Urinary bladder (tissue), 4 donors: ENCODE data around the gene CNTLN. TPM values are rescaled to one million over a fixed set of nuclear protein-coding genes. Genes with fewer than 3 reads are reported as not detected.
"Not testable (repeated sequence)": the region's sequence is repeated elsewhere in the genome, so short reads cannot be mapped to it uniquely, and the experiment has no call there.

Experiments
- DNase-seq: peaks from one replicate; pipeline ENCODE4 v3.0.0-alpha.2; 2015; ENCODE audit errors: extremely low spot score
- H3K27ac ChIP-seq: one replicate; pipeline ENCODE4 v1.5.1; 2013; ENCODE audit warnings: low read depth, mild to moderate bottlenecking, moderate library complexity
- H3K36me3 ChIP-seq: one replicate; pipeline ENCODE4 v1.6.1; 2013; ENCODE audit warnings: mild to moderate bottlenecking, moderate library complexity; ENCODE audit not compliant: insufficient read depth
- H3K4me1 ChIP-seq: one replicate; pipeline ENCODE4 v1.6.1; 2013; ENCODE audit warnings: mild to moderate bottlenecking, moderate library complexity; ENCODE audit not compliant: insufficient read depth
- H3K4me3 ChIP-seq: one replicate; pipeline ENCODE4 v1.5.1; 2013; ENCODE audit warnings: low read depth, low read length
- WGBS: extraction: QIAGEN DNeasy Blood & Tissue Kit; methylation state at CpG from one replicate; pipeline ENCODE4 v1.1.7; 2013; 5-methylcytosine and 5-hydroxymethylcytosine counted together
- polyA plus RNA-seq: library from polyadenylated mRNA; stranded (reverse); fragments of 200-250 nt; gene quantifications from one replicate; pipeline ENCODE4 v1.2.3, GENCODE V29; 2013
- total RNA-seq: library from RNA; depleted of rRNA; stranded (reverse); fragments of >200 nt; gene quantifications from one replicate; pipeline ENCODE4 v1.2.3, GENCODE V29; 2014
- donor health status: healthy with polysubstance abuse.
- donor health status: healthy.

CNTLN gene
- total and polyA plus RNA-seq, 2 donors: 6.7 to 49.3 TPM

GRCh38 chr9:17291766-17292165 is 156.9 kb downstream of the CNTLN start:
- no peaks in the 10 kb centered on the region for H3K4me1 ChIP-seq
- no peak overlapping the region for H3K4me3 ChIP-seq
- H3K27ac ChIP-seq: no peak overlapping the region
- no peaks in the 10 kb centered on the region for H3K36me3 ChIP-seq
- 96% methylated on average over 2 of the region's 2 CpGs for WGBS
- no peak for DNase-seq

GRCh38 chr9:17293685-17294084 is 158.8 kb downstream of the CNTLN start:
- no peaks in the 10 kb centered on the region for H3K36me3 ChIP-seq
- H3K4me1 ChIP-seq: no peaks in the 10 kb centered on the region
- DNase-seq: no peak
- H3K4me3 ChIP-seq: no peak overlapping the region
- 98% methylated on average over 12 of the region's 12 CpGs for WGBS
- H3K27ac ChIP-seq: no peak overlapping the region

- H3K4me1 ChIP-seq: no peaks in the 10 kb centered on the region
- WGBS: 94% methylated on average over 37 of the region's 41 CpGs
- H3K4me3 ChIP-seq: no peak overlapping the region
- H3K27ac ChIP-seq: no peak overlapping the region
- DNase-seq: no peak
- no peaks in the 10 kb centered on the region for H3K36me3 ChIP-seq
Observed at GRCh38 chr9:17294822-17295624, 160.2 kb downstream of the CNTLN start.

GRCh38 chr9:17315341-17315740 is 180.5 kb downstream of the CNTLN start:
- Histone ChIP-seq H3K4me3 (no peak overlapping the region), H3K36me3 (no peaks in the 10 kb centered on the region), H3K27ac (no peak overlapping the region), H3K4me1 (no peaks in the 10 kb centered on the region)
- no peak for DNase-seq

GRCh38 chr9:17318821-17319320 is 184.0 kb downstream of the CNTLN start:
- no peak overlapping the region for H3K27ac ChIP-seq
- 85% methylated on average over 4 of the region's 4 CpGs for WGBS
- H3K36me3 ChIP-seq: no peaks in the 10 kb centered on the region
- DNase-seq: no peak
- H3K4me1 ChIP-seq: no peaks in the 10 kb centered on the region
- no peak overlapping the region for H3K4me3 ChIP-seq

GRCh38 chr9:17319864-17320263 is 185.0 kb downstream of the CNTLN start:
- WGBS: 52% methylated on average over 1 of the region's 1 CpG
- Histone ChIP-seq H3K27ac (no peak overlapping the region), H3K36me3 (no peaks in the 10 kb centered on the region), H3K4me3 (no peak overlapping the region), H3K4me1 (no peaks in the 10 kb centered on the region)
- no peak for DNase-seq

GRCh38 chr9:17322882-17323864 is 188.3 kb downstream of the CNTLN start:
- H3K4me1 ChIP-seq: no peaks in the 10 kb centered on the region
- H3K36me3 ChIP-seq: no peaks in the 10 kb centered on the region
- H3K27ac ChIP-seq: no peak overlapping the region
- 97% methylated on average over 10 of the region's 10 CpGs for WGBS
- DNase-seq: no peak
- H3K4me3 ChIP-seq: no peak overlapping the region

- H3K4me3 ChIP-seq: no peak overlapping the region
- 71% methylated on average over 2 of the region's 2 CpGs for WGBS
- no peak for DNase-seq
- no peaks in the 10 kb centered on the region for H3K36me3 ChIP-seq
- no peak overlapping the region for H3K27ac ChIP-seq
- H3K4me1 ChIP-seq: no peaks in the 10 kb centered on the region
Observed at GRCh38 chr9:17328331-17328730, 193.5 kb downstream of the CNTLN start.

- H3K36me3 ChIP-seq: no peaks in the 10 kb centered on the region
- no peak overlapping the region for H3K4me3 ChIP-seq
- no peaks in the 10 kb centered on the region for H3K4me1 ChIP-seq
- no peak overlapping the region for H3K27ac ChIP-seq
- no peak for DNase-seq
Observed at GRCh38 chr9:17330097-17330496, 195.3 kb downstream of the CNTLN start.

- DNase-seq: no peak
- no peaks in the 10 kb centered on the region for H3K4me1 ChIP-seq
- H3K36me3 ChIP-seq: no peaks in the 10 kb centered on the region
- no peak overlapping the region for H3K4me3 ChIP-seq
- 90% methylated on average over 3 of the region's 3 CpGs for WGBS
- no peak overlapping the region for H3K27ac ChIP-seq
Observed at GRCh38 chr9:17332115-17332514, 197.3 kb downstream of the CNTLN start.

- no peaks in the 10 kb centered on the region for H3K4me1 ChIP-seq
- no peaks in the 10 kb centered on the region for H3K36me3 ChIP-seq
- no peak for DNase-seq
- H3K4me3 ChIP-seq: no peak overlapping the region
- H3K27ac ChIP-seq: no peak overlapping the region
Observed at GRCh38 chr9:17339156-17339555, 204.3 kb downstream of the CNTLN start.

- peaks cover 3% of the 10 kb centered on the region for H3K36me3 ChIP-seq
- WGBS: 94% methylated on average over 4 of the region's 4 CpGs
- no peak overlapping the region for H3K27ac ChIP-seq
- no peak overlapping the region for H3K4me3 ChIP-seq
- H3K4me1 ChIP-seq: no peaks in the 10 kb centered on the region
- DNase-seq: no peak
Observed at GRCh38 chr9:17342696-17343095, 207.9 kb downstream of the CNTLN start.

GRCh38 chr9:17349831-17350230 is 215.0 kb downstream of the CNTLN start:
- peaks cover 3% of the 10 kb centered on the region for H3K36me3 ChIP-seq
- H3K27ac ChIP-seq: no peak overlapping the region

GRCh38 chr9:17354006-17354405 is 219.2 kb downstream of the CNTLN start:
- not testable (repeated sequence) for H3K36me3 ChIP-seq, DNase-seq, H3K4me1 ChIP-seq, H3K4me3 ChIP-seq, H3K27ac ChIP-seq
- WGBS: 95% methylated on average over 25 of the region's 25 CpGs

More at GRCh38 chr9:17349831-17350230, 215.0 kb downstream of the CNTLN start:
- Histone ChIP-seq H3K4me3 (no peak overlapping the region), H3K4me1 (no peaks in the 10 kb centered on the region)
- no peak for DNase-seq
